Ureter (tissue), 1 donor: Measurements from ENCODE around the gene MIER2. TPM values are rescaled to one million over a fixed set of nuclear protein-coding genes. Genes with fewer than 3 reads are reported as not detected.
"Not testable (repeated sequence)": the region's sequence is repeated elsewhere in the genome, so short reads cannot be mapped to it uniquely, and the experiment has no call there.

Experiments
- DNase-seq: peaks from one replicate; pipeline ENCODE4 v3.0.0-alpha.2; 2020; ENCODE audit warnings: low spot score
- total RNA-seq: library from RNA; stranded (reverse); gene quantifications from one replicate; pipeline ENCODE4 v1.2.4, GENCODE V29; 2023
- donor health status: DM: yes; HTN: yes; CAD: no.

The MIER2 gene
- total RNA-seq, 1 donor from 2014 or later, result 37.9 TPM

DNA sequence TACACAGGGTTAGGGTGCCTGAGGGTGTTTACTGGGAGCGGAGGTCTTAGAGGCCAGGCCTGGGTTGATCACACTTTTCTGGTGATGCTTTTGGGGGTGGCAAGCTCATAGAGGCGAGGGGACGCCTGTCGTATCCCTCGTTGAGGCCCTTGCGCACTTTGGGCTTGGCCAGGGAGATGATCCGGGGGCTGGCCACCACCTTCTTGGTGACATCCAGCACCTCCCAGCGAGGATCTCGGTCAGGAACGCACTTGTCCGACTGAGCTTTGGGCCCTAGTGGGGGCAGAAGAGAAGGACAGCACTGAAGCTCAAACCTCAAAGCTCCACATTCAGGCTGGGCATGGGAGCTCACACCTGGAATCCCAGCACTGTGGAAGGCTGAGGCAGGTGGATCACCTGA, 17.6 kb upstream of the MIER2 start:
- DNase-seq, result no peak

DNA sequence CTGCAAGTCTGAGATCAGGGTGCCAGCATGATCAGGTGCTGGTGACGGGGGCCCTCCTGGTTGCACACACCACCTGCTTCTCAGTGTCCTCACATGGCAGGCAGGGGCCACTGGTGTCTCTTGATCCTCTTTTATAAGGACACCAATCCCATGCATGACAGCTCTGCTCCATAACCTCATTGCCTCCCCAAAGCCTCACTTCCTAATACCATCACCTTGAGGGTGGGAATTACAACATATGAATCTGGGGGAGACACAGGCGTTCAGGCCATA, 15.0 kb upstream of the MIER2 start:
- DNase-seq, result no peak

DNA sequence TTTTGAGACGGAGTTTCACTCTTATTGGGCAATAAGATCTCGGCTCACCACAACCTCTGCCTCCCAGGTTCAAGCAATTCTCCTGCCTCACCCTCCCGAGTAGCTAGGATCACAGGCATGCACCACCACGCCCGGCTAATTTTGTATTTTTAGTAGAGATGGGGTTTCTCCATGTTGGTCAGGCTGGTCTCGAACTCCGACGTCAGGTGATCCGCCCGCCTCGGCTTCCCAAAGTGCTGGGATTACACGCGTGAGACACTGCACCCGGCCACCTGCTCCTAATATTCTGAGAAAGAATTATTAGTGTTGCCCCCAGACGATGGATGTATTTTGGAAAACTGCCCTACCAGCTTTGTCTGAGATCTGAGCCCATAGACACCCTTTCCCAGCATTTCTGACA, 10.9 kb upstream of the MIER2 start:
- not testable (repeated sequence) for DNase-seq

DNA sequence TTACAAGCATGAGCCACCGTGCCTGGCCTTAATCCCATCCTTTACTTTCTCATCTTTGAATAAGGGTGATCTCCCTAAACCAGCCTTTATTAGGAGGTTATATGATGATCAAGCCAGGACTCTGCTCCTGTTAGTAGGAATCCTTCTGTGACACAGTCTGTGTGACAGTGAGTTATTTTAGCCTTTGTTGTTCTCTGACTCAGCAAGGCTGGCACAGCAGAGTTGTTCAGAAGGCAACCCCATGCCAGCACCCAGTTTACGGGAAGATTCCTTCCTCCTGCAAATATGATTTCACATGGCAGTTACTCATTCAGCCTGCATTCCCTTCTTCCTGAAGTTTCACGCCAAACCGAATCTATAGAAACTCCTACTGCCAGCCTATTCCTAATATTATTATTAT, 10.5 kb upstream of the MIER2 start:
- no peak for DNase-seq

DNA sequence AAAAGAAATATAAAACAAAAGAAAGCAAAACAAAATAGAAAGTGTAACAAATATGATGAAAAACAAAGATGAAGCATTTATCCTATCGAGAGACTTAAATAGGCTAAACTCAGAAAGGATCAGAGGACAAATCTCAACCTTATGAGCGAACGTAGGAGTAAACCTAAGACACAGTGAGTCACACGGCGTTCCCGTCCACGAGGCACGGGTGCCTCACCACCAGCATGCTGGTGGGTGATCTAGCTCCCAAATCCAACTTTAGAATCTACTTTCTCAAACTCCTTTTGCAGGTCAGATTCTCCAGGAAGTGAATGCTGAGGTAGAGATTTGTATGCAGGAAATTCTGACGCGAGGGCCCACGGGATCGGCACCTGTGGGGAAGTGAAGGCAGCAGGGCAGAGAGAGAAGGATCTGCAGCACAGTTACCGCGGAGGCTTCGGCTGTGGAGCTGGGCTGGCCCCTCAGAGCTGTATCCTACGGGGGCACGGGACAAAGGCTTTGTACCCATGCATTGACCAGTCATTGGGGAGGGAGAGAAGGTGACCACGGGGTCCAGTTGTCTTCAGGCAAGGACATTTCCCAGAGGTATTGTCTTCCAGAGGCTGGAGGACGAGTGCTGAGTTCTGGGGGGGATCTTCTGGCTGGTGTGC, 7.5 kb upstream of the MIER2 start:
- DNase-seq, result no peak

DNA sequence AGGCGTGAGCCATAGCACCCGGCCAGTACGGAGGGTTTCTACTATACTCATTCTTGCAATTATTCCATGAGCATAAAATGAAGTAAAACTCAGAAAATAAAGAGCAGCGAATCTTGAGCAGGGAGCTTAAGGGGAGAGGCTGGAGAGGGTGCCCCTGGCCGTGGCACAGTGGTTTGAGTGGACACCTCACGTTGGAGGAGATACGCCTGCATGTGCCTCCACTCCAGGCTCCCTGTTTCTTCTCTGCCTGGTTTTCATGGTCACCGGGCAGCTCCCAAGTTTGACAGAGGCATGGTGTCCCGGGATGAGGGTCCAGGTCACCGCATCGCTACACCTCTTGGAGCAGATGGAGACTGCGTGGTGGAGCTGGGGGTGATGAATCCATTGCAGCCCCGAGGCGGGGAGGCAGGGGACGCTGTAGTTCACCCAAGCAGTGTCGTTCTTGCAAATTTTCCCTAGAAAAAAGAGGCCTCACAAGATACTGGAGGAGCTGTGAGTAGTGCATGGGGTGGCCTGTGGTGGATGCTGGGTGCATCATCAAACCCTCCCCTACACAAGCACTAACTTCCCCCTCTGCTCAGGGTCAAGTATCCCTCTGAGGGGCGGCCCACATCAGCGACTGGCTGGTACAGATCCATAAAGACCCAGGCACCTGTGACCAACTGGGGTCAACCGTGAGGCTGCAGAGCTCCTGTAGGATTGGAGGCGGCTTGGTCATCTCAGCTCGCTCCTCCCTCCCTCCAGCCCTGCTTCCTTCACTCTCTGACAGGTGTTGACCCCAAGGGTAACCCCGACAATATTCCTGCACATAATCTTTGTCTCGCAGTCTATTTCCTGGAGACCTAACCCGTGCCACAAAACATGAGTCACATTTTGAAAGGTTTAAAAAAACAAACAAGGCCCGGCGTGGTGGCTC, 3.6 kb upstream of the MIER2 start:
- no peak for DNase-seq

DNA sequence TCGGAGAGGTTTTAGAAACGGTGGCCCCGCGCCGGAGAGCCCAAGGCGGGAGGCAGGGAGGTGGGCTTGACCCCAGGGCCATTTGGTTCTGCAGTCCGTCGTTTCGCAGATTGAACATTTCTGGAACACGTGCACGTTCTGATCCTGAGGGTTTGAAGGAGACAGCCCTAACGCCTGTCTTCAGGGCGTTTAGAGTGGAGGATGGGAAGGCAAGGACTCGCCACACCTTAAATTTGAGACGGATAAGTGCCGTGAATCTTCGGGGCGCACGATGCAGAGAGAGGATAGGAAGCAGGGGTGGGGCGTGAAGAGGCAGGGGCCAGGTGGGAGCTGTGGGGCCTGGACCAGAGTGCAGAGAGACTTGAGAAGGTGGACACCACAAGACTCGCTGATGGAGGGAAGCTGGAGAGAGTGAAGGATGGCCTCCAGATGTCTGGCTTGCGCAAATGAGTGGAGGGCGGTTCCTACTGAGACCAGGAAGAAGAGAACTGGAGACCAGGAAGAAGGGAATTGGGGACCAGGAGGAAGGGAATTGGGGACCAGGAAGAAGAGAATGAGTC, 804 bp upstream of the MIER2 start:
- no peak for DNase-seq

DNA sequence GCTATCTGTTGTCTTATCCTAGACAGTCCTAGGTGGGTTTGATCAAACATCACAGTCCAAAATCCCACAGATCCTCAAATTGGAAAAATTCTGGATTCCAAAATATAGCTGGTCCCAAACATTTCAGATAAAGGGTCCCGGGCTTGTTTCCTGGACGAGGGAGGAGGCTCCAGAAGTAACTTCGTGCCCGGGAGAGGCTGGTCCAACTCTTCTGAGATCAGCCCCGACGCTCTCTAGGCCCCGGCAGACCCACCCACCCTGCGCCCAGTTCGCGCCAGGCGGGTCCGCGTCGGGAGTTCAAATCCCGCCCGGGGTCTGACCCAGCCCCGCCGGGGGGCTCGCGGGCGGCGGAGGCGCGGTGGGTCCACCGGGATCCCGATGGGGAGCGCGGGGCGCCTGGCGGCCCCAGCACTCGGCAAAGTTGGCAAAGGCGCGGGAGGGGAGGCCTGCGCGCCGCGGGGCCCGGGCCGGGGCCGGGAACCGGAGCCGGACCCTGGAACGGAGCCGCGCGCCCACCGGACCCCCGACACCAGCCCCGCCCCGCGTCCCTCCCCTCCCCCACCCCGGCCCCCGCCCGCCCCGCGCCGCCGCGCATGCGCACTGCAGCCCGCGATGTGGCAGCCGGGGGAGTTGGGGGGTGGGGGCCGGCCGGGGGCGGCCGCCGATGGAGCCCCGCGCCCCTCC, 513 bp downstream of the MIER2 start:
- no peak for DNase-seq

DNA sequence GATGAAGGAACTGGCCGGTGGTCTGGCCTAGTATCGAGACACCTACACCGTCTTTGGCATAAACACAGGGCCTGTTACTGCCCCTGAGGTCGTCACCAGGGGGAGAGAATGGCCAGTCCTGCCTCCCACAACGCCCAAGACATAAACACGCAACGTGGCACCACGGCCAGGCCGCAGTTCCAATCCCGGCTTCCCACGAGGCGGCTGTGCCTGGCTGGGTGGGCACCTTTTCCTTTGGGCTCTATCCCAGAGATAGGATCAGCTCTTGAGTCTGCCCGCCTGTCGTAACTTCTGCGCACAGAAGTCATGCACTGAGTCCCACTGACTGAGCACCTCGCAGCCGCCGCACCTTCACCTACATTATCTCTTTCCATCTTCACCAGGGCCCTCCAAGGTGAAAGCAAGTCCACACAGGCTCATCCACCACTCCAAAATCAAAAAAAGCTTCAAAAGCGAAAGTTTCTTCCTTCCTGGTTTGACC, 1.1 kb downstream of the MIER2 start:
- no peak for DNase-seq

DNA sequence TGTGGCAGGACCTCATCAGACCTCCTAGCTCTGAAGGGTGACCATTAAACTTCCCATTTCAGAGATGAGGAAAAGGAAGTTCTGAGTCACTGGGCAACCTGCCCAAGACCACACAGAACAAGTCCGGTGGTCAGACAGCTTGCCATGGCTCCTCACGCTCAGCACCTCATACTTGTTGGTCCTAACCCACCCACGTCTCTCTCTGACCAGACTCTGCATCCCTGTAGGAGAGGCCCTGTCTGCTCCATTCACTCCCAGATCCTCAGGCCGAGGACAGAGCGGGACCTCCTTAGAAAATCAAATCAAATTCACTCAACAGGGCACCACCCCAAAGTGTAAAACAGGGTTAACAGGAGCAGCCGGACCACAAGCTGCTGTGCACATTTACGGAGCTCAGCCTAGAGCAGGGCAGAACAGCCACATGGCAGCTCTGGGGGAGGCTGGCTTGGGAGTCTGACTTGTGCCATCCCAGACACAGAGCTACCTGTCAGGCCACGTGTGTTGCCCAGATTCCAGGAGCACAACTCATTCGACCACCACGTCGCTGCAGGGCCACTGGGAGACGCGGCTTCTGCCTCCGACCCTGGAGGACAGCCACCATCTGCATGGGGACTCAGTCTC, 1.7 kb downstream of the MIER2 start:
- DNase-seq, result peak; percentile 68

DNA sequence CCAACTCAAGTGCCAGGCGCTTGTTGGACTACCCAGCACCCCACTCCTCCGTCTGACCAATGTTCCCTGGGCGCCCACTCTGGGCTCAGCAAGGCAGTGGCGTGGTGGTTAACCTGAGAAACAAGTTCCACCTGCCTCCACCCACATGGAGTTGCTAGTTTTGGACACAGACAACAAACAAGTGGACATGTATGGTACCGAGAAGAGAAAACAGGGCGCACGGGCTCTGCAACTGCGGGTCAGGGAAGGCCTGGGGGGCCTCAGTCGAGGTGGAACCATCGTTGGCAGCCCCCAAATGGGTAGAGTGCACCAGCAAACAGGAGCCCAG, 2.5 kb downstream of the MIER2 start:
- DNase-seq, result no peak

DNA sequence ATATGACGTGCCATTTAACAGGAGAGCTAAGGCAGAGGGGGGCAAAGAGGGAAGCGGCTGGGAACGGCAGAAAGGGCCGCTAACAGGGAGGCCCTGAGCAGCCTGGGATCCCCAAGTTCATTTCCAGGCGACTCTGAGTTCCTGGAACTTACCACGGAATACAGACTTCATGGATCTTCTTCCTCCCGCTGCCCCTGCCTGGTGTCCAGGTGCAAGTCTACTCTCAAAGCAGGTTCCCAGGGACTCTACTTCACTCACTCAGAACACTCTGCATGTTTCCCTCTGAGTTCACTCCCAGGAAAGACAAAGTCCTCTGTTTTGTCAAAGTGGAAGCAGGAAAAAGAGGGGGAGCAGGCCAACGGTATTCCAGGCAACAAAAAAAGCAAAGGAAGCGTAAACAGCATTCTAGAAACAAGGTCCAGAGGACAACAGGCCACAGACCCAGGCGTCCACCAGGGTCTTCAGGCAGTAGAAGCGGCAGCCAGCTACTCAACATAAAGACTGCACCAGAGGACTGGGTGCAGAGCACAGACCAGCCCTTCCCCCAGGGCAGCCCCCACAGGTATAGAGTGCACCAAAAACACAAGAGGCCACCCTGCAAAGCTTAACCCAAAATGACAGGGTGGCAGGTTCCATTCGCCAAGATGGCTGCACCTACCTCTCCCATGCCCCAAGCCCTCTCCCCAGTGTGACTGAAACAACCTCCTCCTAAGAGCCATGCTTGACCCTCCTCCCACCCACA, 3.0 kb downstream of the MIER2 start:
- no peak for DNase-seq

DNA sequence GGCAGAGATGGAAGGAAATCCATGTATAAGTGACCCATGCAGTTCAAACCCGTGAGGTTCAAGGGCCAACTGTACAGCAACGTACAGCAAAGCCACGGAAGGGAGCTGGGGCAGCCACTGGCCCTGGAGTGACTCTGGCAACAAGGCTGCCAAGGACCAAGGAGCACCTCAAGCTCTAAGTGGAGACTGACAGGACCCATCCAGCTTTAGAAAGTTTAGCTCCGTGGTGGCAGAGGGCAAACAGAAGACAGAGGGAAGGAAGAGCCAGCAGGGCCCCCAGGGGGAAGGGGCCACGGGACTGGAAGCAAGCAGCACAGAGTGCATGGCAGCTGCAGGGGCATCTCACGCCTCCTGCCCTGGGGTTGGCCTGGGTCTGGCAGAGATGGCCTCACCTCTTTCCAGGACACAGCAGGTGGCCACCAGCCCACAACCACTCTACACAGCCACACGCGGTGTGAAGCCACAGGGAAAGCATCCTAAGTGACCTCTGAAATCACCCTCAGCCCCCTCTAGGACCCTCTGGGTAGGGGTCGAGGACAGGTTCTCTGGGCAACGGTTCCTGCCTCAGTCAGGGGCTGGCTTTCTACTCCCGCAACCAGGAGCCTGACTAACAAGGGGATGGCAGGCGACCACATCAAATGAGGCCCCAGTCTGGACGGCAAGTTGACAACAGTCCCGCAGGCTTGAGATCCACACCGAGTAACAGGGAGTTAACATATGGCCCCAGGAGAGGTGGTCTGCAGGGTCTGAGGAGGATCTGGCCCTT, 3.8 kb downstream of the MIER2 start:
- DNase-seq, result no peak

DNA sequence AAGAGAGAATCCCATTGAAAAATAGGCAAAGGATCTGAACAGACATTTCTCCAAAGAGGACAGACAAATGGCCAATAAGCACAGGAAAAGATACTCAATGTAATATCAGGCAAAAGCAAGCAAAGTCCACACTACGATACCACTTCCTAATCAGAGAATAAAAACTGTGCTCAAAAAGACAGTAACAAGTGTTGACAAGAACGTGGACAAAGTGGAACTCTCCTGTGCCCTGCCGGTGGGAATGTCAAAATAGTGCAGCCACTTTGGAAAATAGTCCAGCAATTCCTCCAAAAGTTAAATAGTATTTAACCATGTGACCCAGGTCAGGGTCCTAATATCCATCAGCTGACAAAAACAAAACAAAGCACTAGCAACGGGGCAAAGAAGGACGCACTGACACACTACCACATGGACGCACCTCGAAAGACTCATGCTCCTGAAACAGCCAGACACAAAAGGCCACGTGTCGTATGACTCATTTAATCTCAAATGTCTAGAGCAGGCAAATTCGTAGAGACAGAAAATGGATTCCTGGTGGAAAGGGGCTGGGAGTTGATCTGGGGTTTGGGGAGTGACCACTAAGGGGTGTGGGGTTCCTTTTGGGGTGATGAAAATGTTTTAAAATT, 5.2 kb downstream of the MIER2 start:
- DNase-seq, result no peak

DNA sequence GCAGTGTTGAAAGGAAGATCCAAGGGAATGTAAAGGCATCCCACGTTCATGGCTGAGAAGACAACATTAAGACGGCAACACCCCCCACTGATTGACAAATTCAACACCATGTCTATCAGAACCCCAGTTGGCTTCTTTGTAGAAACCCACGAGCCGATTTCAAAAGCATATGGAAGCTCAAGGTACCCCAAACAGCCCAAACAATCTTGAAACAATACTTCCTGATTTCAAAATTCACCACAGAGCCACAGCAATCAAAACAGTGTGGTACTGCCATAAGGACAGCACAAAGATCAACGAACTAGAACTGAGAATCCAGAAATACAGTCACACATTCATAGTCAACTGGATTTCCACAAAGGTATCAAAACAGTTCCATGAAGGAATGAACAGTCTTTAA, 6.2 kb downstream of the MIER2 start:
- no peak for DNase-seq

DNA sequence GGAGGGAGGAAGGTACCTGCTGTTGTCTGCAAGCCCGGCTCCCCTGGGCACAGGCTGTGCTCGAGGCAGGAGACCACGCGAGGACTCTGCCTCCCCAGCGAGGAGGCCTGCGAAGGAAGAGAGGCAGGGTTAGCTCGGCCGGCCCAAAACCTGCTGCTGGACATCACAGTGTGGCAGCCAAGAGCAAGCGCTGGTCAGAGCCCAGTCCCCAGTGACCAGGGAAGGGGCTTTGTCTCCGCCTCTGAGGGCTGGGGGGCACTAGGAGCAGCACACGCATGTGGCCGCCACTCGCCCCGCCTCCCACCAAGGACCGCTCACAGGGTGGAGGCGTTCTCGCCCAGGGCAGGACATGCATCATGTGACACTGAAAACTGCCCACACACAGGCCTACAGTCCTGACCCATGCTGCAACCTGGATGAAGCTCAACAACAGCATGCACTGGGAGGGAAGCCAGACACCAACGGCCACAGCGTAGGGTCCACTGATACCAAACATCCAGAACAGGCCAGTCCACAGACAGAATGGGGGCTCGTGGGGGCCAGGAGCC, 8.5 kb downstream of the MIER2 start:
- no peak for DNase-seq

DNA sequence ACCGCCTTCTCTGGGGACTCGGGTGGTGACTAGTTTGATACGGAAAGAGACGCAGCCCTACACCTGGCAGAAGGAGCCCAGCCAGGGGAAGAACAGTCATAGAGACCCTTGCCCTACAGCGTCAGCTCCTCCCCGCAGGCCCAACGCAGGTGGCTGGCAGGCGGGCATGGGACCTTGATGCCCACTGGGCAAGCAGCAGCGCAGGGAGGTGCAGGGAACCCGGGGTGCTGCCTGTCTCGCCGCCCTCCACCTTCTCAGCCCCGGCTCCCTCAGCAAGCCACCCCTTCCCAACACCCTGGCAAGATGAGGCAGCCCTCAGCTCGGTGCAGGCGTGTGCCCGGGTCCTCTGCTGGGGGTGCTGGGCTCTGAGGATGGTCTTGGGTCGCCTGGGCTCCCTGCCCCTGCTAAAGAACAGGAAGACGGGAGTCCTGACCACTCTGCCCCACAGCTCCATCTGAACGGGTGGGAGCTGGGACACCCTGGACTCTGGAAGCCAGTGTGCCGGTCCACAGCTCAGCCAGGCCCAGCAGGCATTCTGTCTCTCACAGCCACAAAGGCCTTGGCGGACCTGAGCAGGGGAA, 9.0 kb downstream of the MIER2 start:
- no peak for DNase-seq

DNA sequence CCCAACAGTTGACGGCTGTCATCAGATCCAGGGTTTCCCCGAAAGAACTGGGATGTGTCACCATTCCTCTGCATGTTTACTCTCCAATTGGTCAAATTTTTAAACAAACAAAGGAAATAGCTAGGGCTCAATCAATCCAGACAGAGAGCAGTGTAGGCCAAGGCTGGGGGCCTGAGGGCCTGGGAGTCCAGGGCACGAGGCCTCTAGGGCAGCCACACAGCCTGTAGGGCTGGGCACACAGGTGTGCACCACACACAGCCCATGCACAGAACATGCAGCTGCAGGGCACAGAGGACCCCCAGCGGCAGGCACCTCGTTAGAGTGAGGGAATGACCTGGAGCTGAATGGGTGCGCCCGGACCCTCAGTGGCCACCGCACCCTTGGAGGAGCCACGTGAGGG, 9.5 kb downstream of the MIER2 start:
- DNase-seq, result no peak

DNA sequence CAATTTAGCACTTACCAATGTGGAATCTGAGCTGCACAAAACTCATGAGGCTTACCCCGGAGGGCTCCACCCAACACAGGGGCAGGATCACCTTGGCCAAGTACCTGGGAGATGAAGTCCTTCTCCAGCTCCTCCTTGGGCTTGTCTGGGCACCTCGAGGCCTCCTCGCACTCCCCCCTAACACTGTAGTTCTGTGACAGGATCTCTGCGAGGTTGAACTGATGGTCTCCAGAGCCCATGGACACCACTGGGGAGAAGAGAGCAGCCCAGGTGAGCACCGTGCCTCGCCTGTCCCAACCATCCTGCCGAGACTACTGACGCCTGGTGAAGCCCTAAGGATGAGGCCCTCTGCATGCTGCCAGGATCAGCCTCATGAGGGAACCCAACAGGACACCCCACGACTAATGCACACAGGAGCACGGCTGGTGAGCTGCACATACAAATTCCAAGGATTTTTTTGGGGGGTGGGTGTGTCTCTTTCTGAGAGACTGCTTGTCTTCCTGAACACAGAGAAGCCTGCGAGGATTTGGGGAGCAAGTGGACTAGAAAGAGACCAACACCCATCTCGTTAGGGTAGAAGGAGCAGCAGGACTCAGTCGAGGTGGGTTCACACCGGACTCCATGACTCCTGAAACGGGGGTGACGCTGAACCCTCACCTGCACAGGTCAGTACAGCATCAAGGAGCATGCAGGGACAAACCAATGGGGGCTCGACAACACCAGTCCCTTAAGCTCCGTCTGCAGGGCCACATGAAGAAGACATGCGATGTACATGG, 10.1 kb downstream of the MIER2 start:
- DNase-seq, result no peak
